Cardiac muscle cell (in vitro differentiated cells and primary cell): ENCODE data around the gene ASB16. TPM values are rescaled to one million over a fixed set of nuclear protein-coding genes. Genes with fewer than 3 reads are reported as not detected.

ENCODE experiments used
- polyA plus RNA-seq: library from polyadenylated mRNA; unstranded; fragments of >200 nt; fragmentation: Nextera tagmentation; extraction: Ambion mirVana; gene quantifications from 2 replicates; pipeline ENCODE4 v1.2.1, GENCODE V29; 2016
- total RNA-seq: library from RNA; depleted of rRNA; stranded (reverse); fragments of >200 nt; gene quantifications from 2 replicates; pipeline ENCODE4 v1.2.3, GENCODE V29; 2016

The ASB16 gene
- total and polyA plus RNA-seq, 2 experiments from 2014 or later: 5.5 to 6.4 TPM

Other genes starting within 250 kb of the ASB16 start
- gene PPY, start 228.2 kb upstream of the ASB16 start, total RNA-seq: not detected in 2 replicates
- gene PPY, start 228.2 kb upstream of the ASB16 start, polyA plus RNA-seq: not detected in 2 replicates
- gene PYY, start 216.8 kb upstream of the ASB16 start, total RNA-seq: not detected in 2 replicates
- gene PYY, start 216.8 kb upstream of the ASB16 start, polyA plus RNA-seq: 0.77 TPM in 1 of 2 replicates, not detected in the other
- 4.2 and 6.1 TPM in 2 replicates for gene NAGS, start 166.1 kb upstream of the ASB16 start, total RNA-seq
- gene NAGS, start 166.1 kb upstream of the ASB16 start, polyA plus RNA-seq: 5.1 and 8.5 TPM in 2 replicates
- gene TMEM101, start 155.7 kb upstream of the ASB16 start, total RNA-seq: 37.5 and 65.8 TPM in 2 replicates
- gene TMEM101, start 155.7 kb upstream of the ASB16 start, polyA plus RNA-seq: 22.5 and 40.6 TPM in 2 replicates
- gene LSM12, start 104.0 kb upstream of the ASB16 start, total RNA-seq: 31.0 and 45.3 TPM in 2 replicates
- 46.5 and 60.7 TPM in 2 replicates for gene LSM12, start 104.0 kb upstream of the ASB16 start, polyA plus RNA-seq
- gene G6PC3, start 100.0 kb upstream of the ASB16 start, total RNA-seq: 93.1 and 95.3 TPM in 2 replicates
- gene G6PC3, start 100.0 kb upstream of the ASB16 start, polyA plus RNA-seq: 162 and 234 TPM in 2 replicates
- gene HDAC5, start 47.1 kb upstream of the ASB16 start, total RNA-seq: 164 and 300 TPM in 2 replicates
- gene HDAC5, start 47.1 kb upstream of the ASB16 start, polyA plus RNA-seq: 94.1 and 209 TPM in 2 replicates
- 3.6 and 9.6 TPM in 2 replicates for gene HROB, start 28.8 kb upstream of the ASB16 start, total RNA-seq
- gene HROB, start 28.8 kb upstream of the ASB16 start, polyA plus RNA-seq: 7.8 and 15.6 TPM in 2 replicates
- gene TMUB2, start 16.3 kb downstream of the ASB16 start, total RNA-seq: 31.3 and 43.9 TPM in 2 replicates
- gene TMUB2, start 16.3 kb downstream of the ASB16 start, polyA plus RNA-seq: 40.5 and 50.7 TPM in 2 replicates
- gene ATXN7L3, start 29.2 kb downstream of the ASB16 start, total RNA-seq: 79.0 and 91.0 TPM in 2 replicates
- gene ATXN7L3, start 29.2 kb downstream of the ASB16 start, polyA plus RNA-seq: 24.7 and 31.4 TPM in 2 replicates
- 70.6 and 75.0 TPM in 2 replicates for gene UBTF, start 49.0 kb downstream of the ASB16 start, total RNA-seq
- gene UBTF, start 49.0 kb downstream of the ASB16 start, polyA plus RNA-seq: 51.1 and 52.1 TPM in 2 replicates
- not detected in 2 replicates for gene SLC4A1, start 97.4 kb downstream of the ASB16 start, total RNA-seq
- not detected in 2 replicates for gene SLC4A1, start 97.4 kb downstream of the ASB16 start, polyA plus RNA-seq
- gene RUNDC3A, start 137.9 kb downstream of the ASB16 start, total RNA-seq: 2.3 and 5.8 TPM in 2 replicates
- 0.99 and 1.9 TPM in 2 replicates for gene RUNDC3A, start 137.9 kb downstream of the ASB16 start, polyA plus RNA-seq
- 228 and 243 TPM in 2 replicates for gene SLC25A39, start 154.1 kb downstream of the ASB16 start, total RNA-seq
- gene SLC25A39, start 154.1 kb downstream of the ASB16 start, polyA plus RNA-seq: 252 and 284 TPM in 2 replicates
- 274 and 275 TPM in 2 replicates for gene GRN, start 174.6 kb downstream of the ASB16 start, total RNA-seq
- 353 and 377 TPM in 2 replicates for gene GRN, start 174.6 kb downstream of the ASB16 start, polyA plus RNA-seq
- 45.1 and 49.5 TPM in 2 replicates for gene FAM171A2, start 193.1 kb downstream of the ASB16 start, total RNA-seq
- gene FAM171A2, start 193.1 kb downstream of the ASB16 start, polyA plus RNA-seq: 38.6 and 43.2 TPM in 2 replicates
- 2.0 and 11.0 TPM in 2 replicates for gene ITGA2B, start 218.9 kb downstream of the ASB16 start, total RNA-seq
- gene ITGA2B, start 218.9 kb downstream of the ASB16 start, polyA plus RNA-seq: 0.56 and 6.7 TPM in 2 replicates